Measurements from ENCODE around the gene F2RL2. TPM values are rescaled to one million over a fixed set of nuclear protein-coding genes. Genes with fewer than 3 reads are reported as not detected.

Gene F2RL2
- total RNA-seq, 2 experiments from 2014 or later = not detected

DNA sequence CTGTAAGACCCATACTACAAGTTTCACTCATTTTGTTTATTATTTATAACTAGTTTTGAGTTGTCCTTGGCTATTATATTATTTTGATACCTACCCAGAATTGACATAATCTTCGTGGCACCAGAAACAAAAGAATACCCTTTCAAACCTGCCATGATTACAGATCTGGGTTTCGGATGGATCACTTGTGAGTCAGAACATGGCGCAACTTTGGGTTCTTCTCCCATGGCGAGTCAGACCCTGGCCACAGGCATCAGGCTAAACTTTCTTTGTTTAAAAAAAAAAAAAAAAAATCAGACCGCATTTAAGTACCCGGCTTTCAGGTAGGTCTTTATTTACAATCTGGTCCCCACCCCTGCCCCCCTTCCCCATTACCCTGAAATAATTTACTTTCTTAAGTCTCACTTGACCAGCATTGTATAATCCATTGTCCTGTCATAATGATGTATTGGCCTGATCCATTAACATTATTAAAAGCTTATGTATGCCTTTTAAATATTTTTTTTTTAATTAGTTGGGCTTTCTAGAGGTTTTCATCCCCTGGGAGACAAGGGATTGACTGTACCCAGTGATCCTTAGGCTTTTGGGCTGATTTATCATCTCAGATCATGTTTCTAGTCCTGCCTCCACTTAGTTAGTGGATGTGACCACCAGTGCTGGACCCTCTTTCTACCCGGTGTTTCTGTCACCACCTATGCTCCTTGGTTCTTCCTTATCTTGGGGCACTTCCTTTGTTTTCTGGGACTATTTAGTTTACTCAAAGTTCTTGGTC lies 43.9 kb downstream of the F2RL2 start:
- Mint-ChIP-seq H3K27ac (no peak overlapping the region), H3K4me3 (no peak overlapping the region), H3K4me1 (ENCODE audit: low read depth) (peaks cover 19% of the 10 kb centered on the region), H3K27me3 (no peaks in the 10 kb centered on the region), H3K9me3 (no peaks in the 10 kb centered on the region), H3K36me3 (ENCODE audit: low read depth) (peaks cover 5% of the 10 kb centered on the region)
- no peak for ATAC-seq
- intact Hi-C loops (cut with micrococcal nuclease) = no loop called here
- POLR2A ChIA-PET = interaction anchor here (0.7 kb wide), 1 partner anchor 200 kb away, joined by 4 read pairs; no protein-coding TSS in a partner anchor
- no peak for TF ChIP-seq CTCF (IDR thresholded peaks at IDR 0.05)
- CTCF ChIA-PET = no interaction called here
- DNase-seq = no peak

DNA sequence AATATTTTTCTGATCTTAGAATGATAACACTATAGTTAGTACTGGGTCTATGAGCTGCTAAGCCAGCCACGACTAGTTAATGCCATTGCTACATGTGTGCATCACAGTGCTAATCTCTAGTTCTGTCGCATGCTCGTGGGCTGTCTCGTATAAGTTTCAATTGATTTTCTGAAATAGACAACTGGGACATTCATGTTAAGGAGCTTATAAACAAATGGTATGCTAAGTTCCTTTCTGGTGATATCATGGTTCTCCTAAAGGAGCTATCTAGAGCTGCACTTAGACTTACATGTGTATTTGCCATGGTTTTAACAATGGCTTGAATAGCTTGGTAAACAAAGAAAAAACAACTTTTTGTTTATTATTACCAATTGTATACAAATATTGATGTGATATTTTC lies 46.2 kb downstream of the F2RL2 start:
- peaks cover 7% of the 10 kb centered on the region for H3K4me1 Mint-ChIP-seq (ENCODE audit: low read depth)
- no peak overlapping the region for H3K4me3 Mint-ChIP-seq
- H3K9me3 Mint-ChIP-seq = no peaks in the 10 kb centered on the region
- peaks cover 5% of the 10 kb centered on the region for H3K36me3 Mint-ChIP-seq (ENCODE audit: low read depth)
- DNase-seq (no peak), ATAC-seq (no peak)
- intact Hi-C loops (cut with micrococcal nuclease) = no loop called here
- ChIA-PET CTCF (interaction anchor here (0.7 to 0.9 kb wide), 3 partner anchors 10 to 158 kb away, joined by 3 read pairs; no protein-coding TSS in a partner anchor), POLR2A (interaction anchor here (0.7 to 1.3 kb wide), 2 partner anchors 9 to 11 kb away, joined by 3 to 4 read pairs; no protein-coding TSS in a partner anchor)
- H3K27me3 Mint-ChIP-seq = no peaks in the 10 kb centered on the region
- no peak overlapping the region for H3K27ac Mint-ChIP-seq
- no peak for TF ChIP-seq CTCF (IDR thresholded peaks at IDR 0.05)

GRCh38 chr5:76576450-76576849 lies 46.8 kb downstream of the F2RL2 start:
- no peak for DNase-seq
- H3K4me3 Mint-ChIP-seq = no peak overlapping the region
- peaks cover 5% of the 10 kb centered on the region for H3K36me3 Mint-ChIP-seq (ENCODE audit: low read depth)
- intact Hi-C loops (cut with micrococcal nuclease) = no loop called here
- ChIA-PET POLR2A (no interaction called here), CTCF (interaction anchor here (0.7 to 0.9 kb wide), 2 partner anchors 10 to 158 kb away, joined by 3 read pairs; no protein-coding TSS in a partner anchor)
- no peaks in the 10 kb centered on the region for H3K9me3 Mint-ChIP-seq
- no peak overlapping the region for H3K27ac Mint-ChIP-seq
- TF ChIP-seq CTCF (IDR thresholded peaks at IDR 0.05) = no peak
- no peaks in the 10 kb centered on the region for H3K27me3 Mint-ChIP-seq
- H3K4me1 Mint-ChIP-seq (ENCODE audit: low read depth) = peaks cover 4% of the 10 kb centered on the region
- ATAC-seq = no peak

GRCh38 chr5:76571559-76571958 lies 51.6 kb downstream of the F2RL2 start:
- peaks cover 3% of the 10 kb centered on the region for H3K4me1 Mint-ChIP-seq (ENCODE audit: low read depth)
- H3K27ac Mint-ChIP-seq = no peak overlapping the region
- no peak for ATAC-seq
- ChIA-PET POLR2A (no interaction called here), CTCF (interaction anchor here (0.7 to 1.1 kb wide), 3 partner anchors 11 to 38 kb away, joined by 3 to 8 read pairs (median 4); no protein-coding TSS in a partner anchor)
- H3K36me3 Mint-ChIP-seq (ENCODE audit: low read depth) = peaks cover 6% of the 10 kb centered on the region
- no peak overlapping the region for H3K4me3 Mint-ChIP-seq
- no peak for TF ChIP-seq CTCF (IDR thresholded peaks at IDR 0.05)
- no peak for DNase-seq
- H3K9me3 Mint-ChIP-seq = no peaks in the 10 kb centered on the region
- H3K27me3 Mint-ChIP-seq = no peaks in the 10 kb centered on the region
- intact Hi-C loops (cut with micrococcal nuclease) = no loop called here

DNA sequence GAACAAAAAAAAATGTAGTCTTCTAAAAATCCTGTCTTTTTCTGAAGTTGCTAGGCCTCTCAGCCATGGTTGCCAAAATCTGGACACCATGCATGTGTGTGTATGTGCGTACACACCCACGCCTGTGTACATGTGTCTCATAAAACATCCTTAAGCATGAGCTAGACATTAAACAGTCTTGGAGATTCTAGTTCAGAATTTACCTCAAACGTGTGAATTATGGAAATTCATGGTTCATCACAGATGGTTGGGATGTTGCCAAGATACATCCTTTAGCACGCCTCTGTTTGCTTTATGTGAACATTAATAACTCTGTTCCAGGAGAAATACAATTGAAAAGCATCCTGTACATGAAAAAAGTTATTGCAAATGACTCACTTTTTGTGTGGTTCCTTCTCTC lies 53.0 kb downstream of the F2RL2 start:
- peaks cover 4% of the 10 kb centered on the region for H3K36me3 Mint-ChIP-seq (ENCODE audit: low read depth)
- H3K27ac Mint-ChIP-seq = no peak overlapping the region
- no peak for TF ChIP-seq CTCF (IDR thresholded peaks at IDR 0.05)
- H3K4me3 Mint-ChIP-seq = no peak overlapping the region
- POLR2A ChIA-PET = no interaction called here
- H3K27me3 Mint-ChIP-seq = no peaks in the 10 kb centered on the region
- ATAC-seq (no peak), DNase-seq (no peak)
- peaks cover 3% of the 10 kb centered on the region for H3K4me1 Mint-ChIP-seq (ENCODE audit: low read depth)
- intact Hi-C loops (cut with micrococcal nuclease) = no loop called here
- CTCF ChIA-PET = no interaction called here
- no peaks in the 10 kb centered on the region for H3K9me3 Mint-ChIP-seq
